Upper lobe of right lung (tissue), 1 donor: Measurements from ENCODE around the gene SLC38A9. TPM values are rescaled to one million over a fixed set of nuclear protein-coding genes. Genes with fewer than 3 reads are reported as not detected.

Experiments
- ATAC-seq: fragments of 200-7000 bp; cut with Tn5 transposase; one replicate; pipeline ENCODE4 v1.9.1; 2020; ENCODE audit warnings: mild to moderate bottlenecking, moderate library complexity
- DNase-seq: peaks from one replicate; pipeline ENCODE4 v3.0.0-alpha.2; 2020
- H3K27ac ChIP-seq: fragments of 200-600 bp; one replicate; pipeline ENCODE4 v1.8.0; 2022
- H3K27me3 ChIP-seq: fragments of 200-600 bp; one replicate; pipeline ENCODE4 v1.8.0; 2022; ENCODE audit warnings: mild to moderate bottlenecking
- H3K36me3 ChIP-seq: fragments of 200-600 bp; one replicate; pipeline ENCODE4 v1.8.0; 2022
- H3K4me1 ChIP-seq: fragments of 200-600 bp; one replicate; pipeline ENCODE4 v1.8.0; 2022
- H3K4me3 ChIP-seq: fragments of 200-600 bp; one replicate; pipeline ENCODE4 v1.8.0; 2022; ENCODE audit warnings: mild to moderate bottlenecking
- H3K9me3 ChIP-seq: fragments of 200-600 bp; one replicate; pipeline ENCODE4 v1.8.0; 2022
- intact Hi-C: fragments of 100-400 bp; cut with DNase I; formaldehyde crosslinking; loops from one replicate; pipeline ENCODE4 v1.11.0; 2022
- total RNA-seq: library from RNA; stranded (reverse); fragmentation: NEBNext Ultra II Directional; extraction: Animal tissue kit (Norgen Biotek cat#: 25700); gene quantifications from one replicate; pipeline ENCODE4 v1.2.1, GENCODE V29; 2021
- TF ChIP-seq, protein P1 (sequence below): fragments of 200-600 bp; IDR thresholded peaks from one replicate; pipeline ENCODE4 v1.8.0; 2022; ENCODE audit warnings: antibody characterized with exemption
- donor health status: DM: no; HTN: yes; CAD: no; lungs with severe emphysema.

The SLC38A9 gene
- total RNA-seq, 1 donor from 2014 or later = 24.7 TPM

DNA sequence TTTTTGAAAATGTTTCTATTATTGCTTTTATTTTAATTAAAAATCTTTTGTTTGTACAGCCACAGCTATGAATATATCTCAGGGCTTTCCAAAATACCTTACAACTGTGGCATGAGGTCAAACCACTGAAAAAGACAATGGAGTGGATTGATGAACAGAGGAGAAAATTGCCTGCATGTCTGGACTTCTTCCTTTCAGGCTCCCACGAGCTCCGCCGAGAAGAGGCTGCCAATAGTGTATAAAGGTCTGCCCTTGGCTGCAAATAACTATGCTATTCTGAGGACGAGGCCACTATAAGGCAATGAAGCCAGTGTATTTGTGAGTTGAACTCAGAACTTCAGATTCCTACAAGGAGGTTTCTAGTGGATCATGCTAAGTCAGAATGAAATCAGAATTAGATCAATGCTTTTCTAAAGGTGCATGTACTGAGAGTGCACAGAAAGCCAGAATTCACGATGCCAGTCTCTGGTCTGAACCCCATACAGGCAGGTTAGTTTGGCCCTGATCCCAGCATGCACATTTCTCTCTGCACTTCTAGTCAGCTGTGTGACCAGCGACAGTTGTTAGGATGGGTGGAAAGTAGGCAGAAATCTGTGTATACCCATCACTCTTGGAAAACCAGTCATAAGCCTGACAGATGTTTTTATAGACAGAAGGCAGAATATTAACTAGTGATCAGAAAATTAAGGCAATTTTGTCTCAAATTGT, 134.6 kb downstream of the SLC38A9 start:
- no peak overlapping the region for H3K27ac ChIP-seq
- no peaks in the 10 kb centered on the region for H3K27me3 ChIP-seq
- TF ChIP-seq, protein P1, sequence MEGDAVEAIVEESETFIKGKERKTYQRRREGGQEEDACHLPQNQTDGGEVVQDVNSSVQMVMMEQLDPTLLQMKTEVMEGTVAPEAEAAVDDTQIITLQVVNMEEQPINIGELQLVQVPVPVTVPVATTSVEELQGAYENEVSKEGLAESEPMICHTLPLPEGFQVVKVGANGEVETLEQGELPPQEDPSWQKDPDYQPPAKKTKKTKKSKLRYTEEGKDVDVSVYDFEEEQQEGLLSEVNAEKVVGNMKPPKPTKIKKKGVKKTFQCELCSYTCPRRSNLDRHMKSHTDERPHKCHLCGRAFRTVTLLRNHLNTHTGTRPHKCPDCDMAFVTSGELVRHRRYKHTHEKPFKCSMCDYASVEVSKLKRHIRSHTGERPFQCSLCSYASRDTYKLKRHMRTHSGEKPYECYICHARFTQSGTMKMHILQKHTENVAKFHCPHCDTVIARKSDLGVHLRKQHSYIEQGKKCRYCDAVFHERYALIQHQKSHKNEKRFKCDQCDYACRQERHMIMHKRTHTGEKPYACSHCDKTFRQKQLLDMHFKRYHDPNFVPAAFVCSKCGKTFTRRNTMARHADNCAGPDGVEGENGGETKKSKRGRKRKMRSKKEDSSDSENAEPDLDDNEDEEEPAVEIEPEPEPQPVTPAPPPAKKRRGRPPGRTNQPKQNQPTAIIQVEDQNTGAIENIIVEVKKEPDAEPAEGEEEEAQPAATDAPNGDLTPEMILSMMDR = no peak
- ATAC-seq (no peak), DNase-seq (no peak)
- peaks cover 9% of the 10 kb centered on the region for H3K4me1 ChIP-seq
- no peaks in the 10 kb centered on the region for H3K9me3 ChIP-seq
- H3K4me3 ChIP-seq = no peak overlapping the region
- no peaks in the 10 kb centered on the region for H3K36me3 ChIP-seq
- intact Hi-C loops = no loop called here

DNA sequence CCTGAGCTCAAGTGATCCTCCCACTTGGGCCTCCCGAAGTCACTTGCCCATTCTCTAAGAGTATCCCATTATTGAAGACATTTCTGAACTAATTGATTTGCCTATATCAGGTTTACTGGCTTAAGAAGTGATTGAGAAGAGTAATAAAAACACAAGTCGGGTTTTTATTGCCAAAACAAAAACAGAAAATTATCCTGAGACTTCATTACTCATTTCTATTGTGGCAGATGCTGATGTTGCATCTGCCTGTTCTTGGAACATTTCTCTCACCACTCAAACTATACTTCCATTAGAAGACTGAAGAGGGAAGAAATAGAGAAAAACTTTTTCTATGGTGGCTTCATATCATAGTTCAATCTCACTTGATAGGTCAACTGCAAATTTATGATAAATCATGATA, 135.5 kb downstream of the SLC38A9 start:
- DNase-seq = no peak
- ATAC-seq = no peak
- Histone ChIP-seq H3K4me1 (peaks cover 6% of the 10 kb centered on the region), H3K4me3 (no peak overlapping the region), H3K36me3 (no peaks in the 10 kb centered on the region), H3K27ac (peak overlapping the region; percentile 20), H3K9me3 (no peaks in the 10 kb centered on the region), H3K27me3 (no peaks in the 10 kb centered on the region)
- intact Hi-C loops = no loop called here
- TF ChIP-seq, protein P1 = no peak

Other genes starting within 250 kb of the SLC38A9 start
- gene PLPP1, start 177.4 kb downstream of the SLC38A9 start, total RNA-seq = 56.1 TPM
- gene DDX4, start 25.7 kb upstream of the SLC38A9 start, total RNA-seq = not detected
- gene IL31RA, start 139.0 kb upstream of the SLC38A9 start, total RNA-seq = 0.14 TPM